Ramos (cell line): ENCODE measurements around the gene SLAMF1.

Source experiments
- in situ Hi-C: fragments of 300-500 bp; cut with MboI; formaldehyde crosslinking; loops from one replicate; pipeline ENCODE4 v1.14.3; 2022; ENCODE audit warnings: low sequenced_read_pairs; ENCODE audit not compliant: unreplicated experiment

The SLAMF1 gene

GRCh38 chr1:160626509-160627342, 20.1 kb downstream of the SLAMF1 start:
- in situ Hi-C loops, result no loop called here

- in situ Hi-C loops, result no loop called here
Measured at GRCh38 chr1:160625725-160626498, 20.9 kb downstream of the SLAMF1 start.

- in situ Hi-C loops, result no loop called here
Measured at GRCh38 chr1:160625321-160625720, 21.5 kb downstream of the SLAMF1 start.

GRCh38 chr1:160624464-160624863, 22.4 kb downstream of the SLAMF1 start:
- in situ Hi-C loops, result loop anchor here (25.0 kb wide), 1 partner anchor 512 kb away; the partner anchor contains the start of gene ATP1A2

GRCh38 chr1:160623862-160624261, 23.0 kb downstream of the SLAMF1 start:
- in situ Hi-C loops, result loop anchor here (25.0 kb wide), 1 partner anchor 512 kb away; the partner anchor contains the start of gene ATP1A2

GRCh38 chr1:160623227-160623633, 23.6 kb downstream of the SLAMF1 start:
- in situ Hi-C loops, result loop anchor here (25.0 kb wide), 1 partner anchor 511 kb away; the partner anchor contains the start of gene ATP1A2

- in situ Hi-C loops, result loop anchor here (25.0 kb wide), 1 partner anchor 510 kb away; the partner anchor contains the start of gene ATP1A2
Measured at GRCh38 chr1:160622501-160623226, 24.2 kb downstream of the SLAMF1 start.

GRCh38 chr1:160621633-160622413, 25.0 kb downstream of the SLAMF1 start:
- in situ Hi-C loops, result loop anchor here (25.0 kb wide), 1 partner anchor 510 kb away; the partner anchor contains the start of gene ATP1A2

- in situ Hi-C loops, result loop anchor here (25.0 kb wide), 1 partner anchor 509 kb away; the partner anchor contains the start of gene ATP1A2
Measured at GRCh38 chr1:160620942-160621632, 25.8 kb downstream of the SLAMF1 start.

GRCh38 chr1:160619742-160620277, 27.0 kb downstream of the SLAMF1 start:
- in situ Hi-C loops, result loop anchor here (10.0 to 25.0 kb wide), 2 partner anchors 425 to 508 kb away; partner anchors contain the start of genes ATP1A2 and CASQ1

GRCh38 chr1:160618763-160619274, 28.0 kb downstream of the SLAMF1 start:
- in situ Hi-C loops, result loop anchor here (10.0 to 25.0 kb wide), 2 partner anchors 424 to 507 kb away; partner anchors contain the start of genes ATP1A2 and CASQ1

- in situ Hi-C loops, result loop anchor here (10.0 to 25.0 kb wide), 2 partner anchors 424 to 506 kb away; partner anchors contain the start of genes ATP1A2 and CASQ1
Measured at GRCh38 chr1:160618327-160618726, 28.5 kb downstream of the SLAMF1 start.

GRCh38 chr1:160615660-160616059, 31.2 kb downstream of the SLAMF1 start:
- in situ Hi-C loops, result loop anchor here (10.0 to 25.0 kb wide), 2 partner anchors 421 to 503 kb away; partner anchors contain the start of genes ATP1A2 and CASQ1

GRCh38 chr1:160614410-160614809, 32.4 kb downstream of the SLAMF1 start:
- in situ Hi-C loops, result loop anchor here (10.0 to 25.0 kb wide), 2 partner anchors 420 to 502 kb away; partner anchors contain the start of genes ATP1A2 and CASQ1

- in situ Hi-C loops, result loop anchor here (10.0 to 25.0 kb wide), 2 partner anchors 418 to 500 kb away; partner anchors contain the start of genes ATP1A2 and CASQ1
Measured at GRCh38 chr1:160612613-160613218, 34.1 kb downstream of the SLAMF1 start.

GRCh38 chr1:160610569-160611242, 36.1 kb downstream of the SLAMF1 start:
- in situ Hi-C loops, result loop anchor here (10.0 to 25.0 kb wide), 2 partner anchors 416 to 498 kb away; partner anchors contain the start of genes ATP1A2 and CASQ1
